ENCODE data around the gene HIVEP2. TPM values are rescaled to one million over a fixed set of nuclear protein-coding genes. Genes with fewer than 3 reads are reported as not detected.

The HIVEP2 gene
- total RNA-seq, 1 donor, result 28.9 TPM

DNA sequence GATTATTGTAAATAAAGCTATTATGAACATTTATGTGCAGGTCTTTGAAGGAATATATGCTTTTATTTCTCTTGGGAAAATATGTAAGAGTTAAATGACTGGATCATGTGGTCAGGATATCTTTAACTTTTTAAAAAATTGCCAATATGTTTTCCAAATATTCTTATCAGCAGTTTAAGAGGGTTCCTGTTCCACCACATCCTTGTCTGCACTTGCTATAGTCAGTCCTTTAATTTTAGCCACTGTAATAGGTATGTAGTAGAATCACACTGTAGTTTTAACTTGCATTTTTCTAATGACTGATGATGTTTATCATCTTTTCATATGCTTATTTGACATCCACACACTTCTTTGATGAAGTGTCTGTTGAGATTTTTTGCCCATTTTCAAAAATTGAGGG is 23.6 kb upstream of the HIVEP2 start:
- no peak for DNase-seq (ENCODE audit: low read depth)
- no peak overlapping the region for H3K4me3 ChIP-seq (ENCODE audit: low read depth, low read length)
- TF ChIP-seq, protein P1, sequence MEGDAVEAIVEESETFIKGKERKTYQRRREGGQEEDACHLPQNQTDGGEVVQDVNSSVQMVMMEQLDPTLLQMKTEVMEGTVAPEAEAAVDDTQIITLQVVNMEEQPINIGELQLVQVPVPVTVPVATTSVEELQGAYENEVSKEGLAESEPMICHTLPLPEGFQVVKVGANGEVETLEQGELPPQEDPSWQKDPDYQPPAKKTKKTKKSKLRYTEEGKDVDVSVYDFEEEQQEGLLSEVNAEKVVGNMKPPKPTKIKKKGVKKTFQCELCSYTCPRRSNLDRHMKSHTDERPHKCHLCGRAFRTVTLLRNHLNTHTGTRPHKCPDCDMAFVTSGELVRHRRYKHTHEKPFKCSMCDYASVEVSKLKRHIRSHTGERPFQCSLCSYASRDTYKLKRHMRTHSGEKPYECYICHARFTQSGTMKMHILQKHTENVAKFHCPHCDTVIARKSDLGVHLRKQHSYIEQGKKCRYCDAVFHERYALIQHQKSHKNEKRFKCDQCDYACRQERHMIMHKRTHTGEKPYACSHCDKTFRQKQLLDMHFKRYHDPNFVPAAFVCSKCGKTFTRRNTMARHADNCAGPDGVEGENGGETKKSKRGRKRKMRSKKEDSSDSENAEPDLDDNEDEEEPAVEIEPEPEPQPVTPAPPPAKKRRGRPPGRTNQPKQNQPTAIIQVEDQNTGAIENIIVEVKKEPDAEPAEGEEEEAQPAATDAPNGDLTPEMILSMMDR (IDR thresholded peaks at IDR 0.05; ENCODE audit: insufficient read depth, low read depth, low read length), result no peak

DNA sequence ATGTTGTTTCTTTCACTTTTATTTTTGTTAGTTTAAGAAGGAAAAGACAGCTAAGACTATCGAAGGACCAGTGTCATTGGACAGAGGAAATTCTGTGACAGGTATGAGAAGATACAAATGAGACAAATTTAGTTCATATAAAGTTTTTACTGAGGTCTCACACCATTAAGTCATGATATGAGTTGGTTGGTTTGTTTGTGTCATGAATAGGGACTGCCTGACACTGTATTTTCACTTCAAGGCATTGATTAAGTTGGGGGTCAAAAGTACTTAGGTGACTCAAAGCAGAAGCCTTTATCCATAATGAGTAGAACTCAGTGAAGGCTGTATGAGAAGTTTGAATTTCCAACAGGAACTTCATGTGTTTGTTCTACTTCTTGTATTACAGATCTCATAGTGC is 21.3 kb upstream of the HIVEP2 start:
- DNase-seq (ENCODE audit: low read depth), result no peak
- TF ChIP-seq, protein P1 (IDR thresholded peaks at IDR 0.05; ENCODE audit: insufficient read depth, low read depth, low read length), result no peak
- H3K4me3 ChIP-seq (ENCODE audit: low read depth, low read length), result no peak overlapping the region

DNA sequence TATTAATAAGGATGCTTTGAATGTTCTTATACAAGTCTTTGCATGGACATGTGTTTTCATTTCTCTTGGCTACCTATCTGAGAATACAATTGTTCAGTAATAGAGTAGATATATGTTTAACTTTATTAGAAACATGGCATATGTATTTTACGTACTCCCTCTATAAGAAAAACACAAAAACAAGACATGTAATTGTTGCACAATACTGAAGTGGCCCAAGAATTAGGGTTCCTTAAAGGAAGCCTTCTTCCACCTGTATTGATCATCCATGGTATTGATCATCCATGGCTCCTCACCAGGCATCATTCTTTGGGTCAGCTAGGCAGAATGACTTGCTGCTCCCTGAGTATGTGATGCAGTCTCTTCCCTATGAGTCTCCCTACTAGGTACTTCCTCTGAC is 20.2 kb upstream of the HIVEP2 start:
- no peak overlapping the region for H3K4me3 ChIP-seq (ENCODE audit: low read depth, low read length)
- DNase-seq (ENCODE audit: low read depth), result no peak
- TF ChIP-seq, protein P1 (IDR thresholded peaks at IDR 0.05; ENCODE audit: insufficient read depth, low read depth, low read length), result no peak

DNA sequence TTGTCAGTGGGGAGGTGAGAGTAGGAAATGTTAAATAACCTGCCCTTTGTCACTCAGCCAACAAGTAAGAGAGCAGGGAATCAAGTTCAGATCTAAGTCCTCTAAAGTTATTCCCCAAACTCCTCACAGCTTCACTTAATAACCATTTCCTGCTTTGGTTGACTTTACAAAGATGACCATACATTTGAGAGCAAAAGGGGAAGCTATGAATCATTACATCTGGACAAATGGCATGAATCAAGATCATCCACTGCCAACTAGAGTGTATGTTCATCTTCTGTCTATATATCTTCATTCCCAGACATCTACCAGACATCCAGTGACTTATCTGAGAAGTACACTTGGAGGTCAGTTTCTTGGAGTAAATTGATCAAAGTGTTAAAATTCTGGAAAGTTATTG is 15.1 kb upstream of the HIVEP2 start:
- TF ChIP-seq, protein P1 (IDR thresholded peaks at IDR 0.05; ENCODE audit: insufficient read depth, low read depth, low read length), result no peak
- no peak overlapping the region for H3K4me3 ChIP-seq (ENCODE audit: low read depth, low read length)
- DNase-seq (ENCODE audit: low read depth), result no peak

DNA sequence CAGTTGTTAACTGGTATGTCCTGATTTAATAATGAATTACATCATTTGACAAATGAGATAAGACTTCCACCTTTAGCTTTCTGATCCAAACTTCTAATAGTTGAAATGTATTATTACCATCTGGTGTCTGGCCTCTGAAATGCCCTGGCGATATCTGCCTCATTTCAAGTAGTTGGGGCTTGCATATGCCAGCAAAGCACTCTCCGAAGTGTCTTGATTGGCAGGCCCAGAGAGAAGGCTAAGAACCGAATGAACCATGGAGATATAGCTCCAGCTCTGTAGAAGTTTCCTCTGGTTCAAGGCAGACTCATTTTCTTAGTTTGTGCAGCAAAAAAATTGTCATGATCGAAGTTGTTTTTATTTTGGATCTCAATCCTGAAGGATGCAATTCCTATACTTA is 13.4 kb upstream of the HIVEP2 start:
- H3K4me3 ChIP-seq (ENCODE audit: low read depth, low read length), result no peak overlapping the region
- TF ChIP-seq, protein P1 (IDR thresholded peaks at IDR 0.05; ENCODE audit: insufficient read depth, low read depth, low read length), result no peak
- no peak for DNase-seq (ENCODE audit: low read depth)

DNA sequence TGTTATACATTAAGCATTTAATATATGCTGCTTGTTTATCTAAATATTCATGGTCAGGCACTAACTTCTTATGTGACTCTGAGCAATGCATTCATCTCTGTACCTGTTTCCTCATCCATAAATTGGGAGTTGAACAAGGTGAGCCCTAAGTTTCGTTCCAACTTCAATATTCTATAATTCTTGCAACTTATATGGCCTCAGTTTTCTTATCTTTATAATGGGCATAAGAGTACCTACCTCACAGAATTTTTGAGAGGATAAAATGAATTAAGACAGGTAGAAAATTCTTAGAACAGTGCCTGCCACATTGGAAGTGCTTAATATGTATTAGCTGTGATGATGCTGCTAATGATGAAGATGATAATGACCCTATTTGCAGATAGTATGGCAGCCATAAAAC is 11.8 kb upstream of the HIVEP2 start:
- TF ChIP-seq, protein P1 (IDR thresholded peaks at IDR 0.05; ENCODE audit: insufficient read depth, low read depth, low read length), result no peak
- H3K4me3 ChIP-seq (ENCODE audit: low read depth, low read length), result no peak overlapping the region
- DNase-seq (ENCODE audit: low read depth), result no peak

DNA sequence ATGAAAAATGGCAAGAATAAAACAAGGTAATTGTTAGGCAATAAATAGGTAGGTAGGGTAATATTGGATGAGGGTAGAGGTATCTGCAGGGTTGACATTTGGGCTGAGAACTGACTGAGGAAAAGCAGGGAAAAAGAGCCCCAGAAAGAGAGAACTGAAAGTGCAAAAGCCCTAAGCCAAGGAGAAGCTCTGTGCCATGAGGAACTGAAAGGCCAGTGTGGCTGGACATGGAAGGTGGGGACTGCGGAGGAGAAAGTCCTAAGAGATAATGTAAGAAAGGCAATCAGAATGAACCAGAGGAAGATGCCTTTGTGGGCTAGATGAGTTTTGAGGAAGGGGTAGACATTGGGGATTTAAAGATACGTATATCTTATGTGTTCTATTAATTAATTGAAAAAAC is 9.9 kb upstream of the HIVEP2 start:
- TF ChIP-seq, protein P1 (IDR thresholded peaks at IDR 0.05; ENCODE audit: insufficient read depth, low read depth, low read length), result no peak
- no peak overlapping the region for H3K4me3 ChIP-seq (ENCODE audit: low read depth, low read length)
- DNase-seq (ENCODE audit: low read depth), result no peak
